Stimulated activated CD8-positive, alpha-beta memory T cell treated with anti-CD3 and anti-CD28 coated beads, Interleukin-4, amount 100 ng/mL, for 24 hours (primary cell): ENCODE measurements around the gene FAM50A.

Experiments used
- DNase-seq: peaks from one replicate; pipeline ENCODE4 v3.0.0-alpha.2; 2020; ENCODE audit warnings: low read depth

FAM50A gene

GRCh38 chrX:154412468-154412867 lies 31.5 kb upstream of the FAM50A start:
- no peak for DNase-seq

DNA sequence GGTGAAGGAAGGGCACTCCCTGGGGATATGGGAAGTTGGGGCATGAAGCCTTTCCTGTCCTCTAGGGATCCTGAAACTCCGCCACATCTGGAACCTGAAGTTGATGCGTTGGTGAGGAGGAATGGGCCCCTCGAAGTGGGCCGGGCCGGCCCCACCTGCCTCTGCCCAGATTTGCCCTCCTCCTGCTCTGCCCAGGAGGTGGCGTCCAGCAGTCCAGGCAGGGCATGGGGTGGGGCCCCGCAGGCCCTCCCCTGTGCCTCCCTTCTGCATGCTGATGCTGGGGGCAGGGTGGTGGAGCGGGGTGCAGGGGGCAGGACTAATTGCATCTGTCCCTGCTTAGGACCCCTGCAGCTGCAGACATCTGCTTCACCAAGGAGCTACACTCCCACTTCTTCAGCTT lies 30.8 kb upstream of the FAM50A start:
- DNase-seq, result no peak

GRCh38 chrX:154417157-154417556 lies 26.8 kb upstream of the FAM50A start:
- no peak for DNase-seq

DNA sequence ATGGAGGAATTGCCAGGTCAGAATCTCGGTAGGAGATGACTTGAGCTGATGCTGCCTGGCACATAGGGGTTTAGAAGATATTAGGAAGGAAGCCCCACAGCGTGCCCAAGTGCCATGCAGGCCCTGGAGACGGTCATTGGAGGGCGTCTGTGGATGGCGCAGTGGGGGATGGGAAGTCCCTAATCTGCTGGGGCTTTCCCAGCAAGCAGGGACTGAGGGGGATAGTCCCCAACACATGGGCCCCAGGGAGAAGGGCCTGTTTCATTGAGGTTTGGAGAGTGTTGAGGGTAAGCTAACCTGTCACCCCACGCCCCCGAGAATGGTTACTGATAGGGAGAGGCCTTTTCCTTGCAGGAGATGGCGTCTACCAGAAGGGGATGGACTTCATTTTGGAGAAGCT lies 24.8 kb upstream of the FAM50A start:
- DNase-seq, result no peak

GRCh38 chrX:154419688-154420401 lies 24.1 kb upstream of the FAM50A start:
- DNase-seq, result no peak

DNA sequence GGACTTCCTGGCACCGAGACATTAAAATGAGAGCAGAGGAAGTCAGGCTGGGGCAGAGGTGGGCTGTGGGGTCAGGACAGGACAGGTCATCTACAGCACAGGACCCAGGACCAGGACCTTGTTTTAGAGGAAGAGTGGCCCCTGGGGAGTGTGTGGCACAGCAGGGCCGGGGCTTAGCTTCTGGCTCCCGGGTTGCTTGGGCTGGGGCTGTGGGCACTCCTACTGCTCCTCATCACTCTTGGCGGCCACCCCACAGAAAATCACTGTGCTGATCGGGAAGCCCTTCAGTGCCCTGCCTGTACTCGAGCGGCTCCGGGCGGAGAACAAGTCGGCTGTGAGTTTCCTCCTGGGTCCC lies 23.6 kb upstream of the FAM50A start:
- DNase-seq, result no peak

DNA sequence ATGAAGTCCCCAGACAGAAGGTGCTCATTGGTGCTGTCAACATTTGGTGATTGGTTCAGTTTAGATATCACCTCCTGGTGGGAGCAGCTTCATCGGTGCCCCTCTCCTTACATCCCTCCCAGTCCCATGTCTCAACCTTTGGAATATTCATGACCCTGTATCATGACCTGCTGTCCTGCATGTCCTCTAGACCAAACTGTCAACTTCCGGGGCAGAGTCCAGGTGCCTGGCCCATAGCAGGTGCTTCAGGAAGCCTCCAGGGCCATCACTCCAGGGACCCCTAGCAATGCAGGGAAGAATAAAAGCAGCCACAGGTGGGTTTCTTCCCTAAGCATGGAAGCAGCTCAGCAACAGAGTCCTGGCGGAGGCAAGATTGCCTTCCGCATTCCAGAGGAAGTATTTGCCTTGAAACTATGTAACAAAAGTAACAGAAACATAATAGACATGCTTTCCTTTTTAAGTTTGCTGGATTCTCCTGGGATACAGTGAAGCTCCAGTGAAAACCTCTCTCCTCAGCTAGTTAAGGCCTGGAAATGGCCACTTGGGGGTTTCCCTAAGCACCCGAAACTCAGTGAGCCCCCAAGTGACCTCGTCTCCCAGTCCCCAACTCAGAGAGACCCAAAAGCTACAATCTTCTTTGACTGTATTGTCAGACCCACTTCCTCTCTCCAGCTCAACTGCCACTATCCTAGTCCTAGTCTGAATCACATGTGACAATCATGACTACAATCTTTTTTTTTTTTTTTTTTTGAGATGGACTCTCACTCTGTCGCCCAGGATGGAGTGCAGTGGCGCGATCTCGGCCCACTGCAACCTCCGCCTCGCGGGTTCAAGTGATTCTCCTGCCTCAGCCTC lies 16.8 kb upstream of the FAM50A start:
- DNase-seq, result no peak

- DNase-seq, result peak; percentile 77
These were observed 15.5 kb upstream of the FAM50A start, which contains the start of gene ATP6AP1 for GRCh38 chrX:154428176-154429171. Gene ATP6AP1, plus strand, starts transcription at chrX:154428677. Its CDS starts 16 bp downstream, at chrX:154428693.

GRCh38 chrX:154429711-154430110 lies 14.2 kb upstream of the FAM50A start:
- DNase-seq, result no peak

GRCh38 chrX:154430479-154430878 lies 13.5 kb upstream of the FAM50A start:
- no peak for DNase-seq

DNA sequence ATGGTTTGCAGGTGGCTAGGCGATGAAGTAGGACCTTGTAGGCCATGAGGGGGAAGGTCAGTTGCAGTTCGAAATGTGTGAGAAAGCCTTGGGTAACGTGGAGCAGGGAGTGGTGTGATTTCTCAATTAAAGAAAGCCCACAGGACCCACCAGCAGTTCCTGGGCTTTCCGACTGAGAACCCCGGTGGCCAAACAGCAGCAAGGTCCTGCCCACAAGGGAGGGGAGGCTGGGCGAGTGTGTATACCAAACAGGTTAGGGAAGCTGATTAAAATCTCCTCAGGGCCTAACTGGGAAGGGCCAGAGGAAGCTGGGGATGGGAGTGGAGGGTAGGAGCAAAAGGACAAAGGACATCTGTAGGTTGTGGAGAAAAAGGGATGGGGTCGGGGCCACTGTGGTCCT lies 13.0 kb upstream of the FAM50A start:
- DNase-seq, result no peak

- DNase-seq, result no peak
These were observed 12.6 kb upstream of the FAM50A start for GRCh38 chrX:154431341-154431740.

- no peak for DNase-seq
These were observed 11.7 kb upstream of the FAM50A start for GRCh38 chrX:154432210-154432609.

DNA sequence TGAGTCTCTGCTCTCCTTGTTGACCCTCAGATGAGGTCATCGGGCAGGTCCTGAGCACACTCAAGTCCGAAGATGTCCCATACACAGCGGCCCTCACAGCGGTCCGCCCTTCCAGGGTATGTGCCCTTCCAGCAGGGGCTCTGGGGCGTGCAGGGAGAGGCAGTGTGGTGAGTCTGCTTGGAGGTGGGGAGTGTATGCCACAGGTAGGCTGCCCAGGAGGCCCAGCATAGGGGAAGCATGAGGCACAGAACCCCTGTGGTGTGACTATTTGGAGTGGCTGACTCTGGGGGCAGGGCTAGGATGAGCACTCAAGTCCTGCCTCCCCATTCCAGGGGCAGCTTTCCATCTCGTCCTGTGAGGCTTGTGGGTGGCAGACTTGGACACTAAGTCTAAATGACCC lies 10.3 kb upstream of the FAM50A start:
- no peak for DNase-seq

GRCh38 chrX:154434394-154435168 lies 9.4 kb upstream of the FAM50A start:
- DNase-seq, result no peak

DNA sequence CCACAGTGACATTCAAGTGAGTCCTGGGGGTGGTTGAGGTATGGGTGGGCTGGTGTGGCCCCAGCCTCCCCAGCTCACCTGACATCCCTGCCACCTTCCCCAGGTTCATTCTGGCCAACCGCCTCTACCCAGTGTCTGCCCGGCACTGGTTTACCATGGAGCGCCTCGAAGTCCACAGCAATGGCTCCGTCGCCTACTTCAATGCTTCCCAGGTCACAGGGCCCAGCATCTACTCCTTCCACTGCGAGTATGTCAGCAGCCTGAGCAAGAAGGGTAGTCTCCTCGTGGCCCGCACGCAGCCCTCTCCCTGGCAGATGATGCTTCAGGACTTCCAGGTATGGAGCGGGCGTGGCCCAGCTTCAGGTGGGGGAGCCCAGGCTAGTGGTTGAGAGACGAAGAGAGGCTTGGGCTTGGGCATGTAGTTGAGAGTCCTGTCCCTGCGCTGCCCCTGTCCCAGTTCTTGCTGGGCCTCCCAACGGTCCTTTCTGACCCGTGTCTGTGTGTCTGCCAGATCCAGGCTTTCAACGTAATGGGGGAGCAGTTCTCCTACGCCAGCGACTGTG lies 8.7 kb upstream of the FAM50A start:
- DNase-seq, result no peak

GRCh38 chrX:154436374-154436982 lies 7.5 kb upstream of the FAM50A start:
- DNase-seq, result no peak

GRCh38 chrX:154436983-154437752 lies 6.8 kb upstream of the FAM50A start, which contains the start of gene GDI1:
Gene GDI1, plus strand, starts transcription at chrX:154437154. Its CDS starts 101 bp downstream, at chrX:154437255.
- peak; percentile 42 for DNase-seq

- no peak for DNase-seq
These were observed 5.7 kb upstream of the FAM50A start for GRCh38 chrX:154437971-154438893.
